ENCODE data around the gene GMCL2. TPM values are rescaled to one million over a fixed set of nuclear protein-coding genes. Genes with fewer than 3 reads are reported as not detected.
A peak's percentile ranks its signal among the peaks of the same experiment; 100 is the strongest.

The GMCL2 gene
- total and polyA plus RNA-seq, 2 experiments from 2014 or later, result 0.07 TPM; not detected in 1

DNA sequence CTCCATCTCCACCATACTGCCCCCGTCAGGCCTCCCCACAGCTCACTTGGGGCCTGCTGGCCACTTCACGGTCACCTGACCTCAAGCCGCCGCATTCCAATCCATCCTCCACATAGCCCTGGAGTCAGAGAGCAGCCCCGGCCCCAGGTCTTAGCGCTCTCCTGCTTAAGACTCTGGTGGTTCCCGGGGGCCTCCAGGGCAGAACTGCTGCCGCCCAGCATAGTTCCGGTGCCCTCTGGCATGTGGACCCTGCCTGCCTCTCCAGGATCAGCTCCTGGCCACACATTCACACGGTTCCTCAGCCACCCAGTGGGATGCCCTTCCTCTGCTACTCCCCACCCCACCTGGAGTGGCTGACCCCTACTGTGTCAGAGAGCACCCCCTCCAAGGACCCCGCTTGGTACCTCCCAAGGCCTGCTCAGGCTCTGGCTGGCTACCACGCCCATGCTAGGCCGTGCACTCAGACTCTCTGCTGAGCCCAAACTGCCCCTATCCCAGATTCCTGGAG is 36.7 kb upstream of the GMCL2 start:
- ATAC-seq, result peak; percentile 89
- DNase-seq (ENCODE audit: low spot score), result peak; percentile 85
- H3K27ac ChIP-seq (ENCODE audit: low read depth), result no peak overlapping the region
- no peaks in the 10 kb centered on the region; the same call in 2 of the 3 replicates for H3K9me3 Mint-ChIP-seq
- TF ChIP-seq, protein P1, sequence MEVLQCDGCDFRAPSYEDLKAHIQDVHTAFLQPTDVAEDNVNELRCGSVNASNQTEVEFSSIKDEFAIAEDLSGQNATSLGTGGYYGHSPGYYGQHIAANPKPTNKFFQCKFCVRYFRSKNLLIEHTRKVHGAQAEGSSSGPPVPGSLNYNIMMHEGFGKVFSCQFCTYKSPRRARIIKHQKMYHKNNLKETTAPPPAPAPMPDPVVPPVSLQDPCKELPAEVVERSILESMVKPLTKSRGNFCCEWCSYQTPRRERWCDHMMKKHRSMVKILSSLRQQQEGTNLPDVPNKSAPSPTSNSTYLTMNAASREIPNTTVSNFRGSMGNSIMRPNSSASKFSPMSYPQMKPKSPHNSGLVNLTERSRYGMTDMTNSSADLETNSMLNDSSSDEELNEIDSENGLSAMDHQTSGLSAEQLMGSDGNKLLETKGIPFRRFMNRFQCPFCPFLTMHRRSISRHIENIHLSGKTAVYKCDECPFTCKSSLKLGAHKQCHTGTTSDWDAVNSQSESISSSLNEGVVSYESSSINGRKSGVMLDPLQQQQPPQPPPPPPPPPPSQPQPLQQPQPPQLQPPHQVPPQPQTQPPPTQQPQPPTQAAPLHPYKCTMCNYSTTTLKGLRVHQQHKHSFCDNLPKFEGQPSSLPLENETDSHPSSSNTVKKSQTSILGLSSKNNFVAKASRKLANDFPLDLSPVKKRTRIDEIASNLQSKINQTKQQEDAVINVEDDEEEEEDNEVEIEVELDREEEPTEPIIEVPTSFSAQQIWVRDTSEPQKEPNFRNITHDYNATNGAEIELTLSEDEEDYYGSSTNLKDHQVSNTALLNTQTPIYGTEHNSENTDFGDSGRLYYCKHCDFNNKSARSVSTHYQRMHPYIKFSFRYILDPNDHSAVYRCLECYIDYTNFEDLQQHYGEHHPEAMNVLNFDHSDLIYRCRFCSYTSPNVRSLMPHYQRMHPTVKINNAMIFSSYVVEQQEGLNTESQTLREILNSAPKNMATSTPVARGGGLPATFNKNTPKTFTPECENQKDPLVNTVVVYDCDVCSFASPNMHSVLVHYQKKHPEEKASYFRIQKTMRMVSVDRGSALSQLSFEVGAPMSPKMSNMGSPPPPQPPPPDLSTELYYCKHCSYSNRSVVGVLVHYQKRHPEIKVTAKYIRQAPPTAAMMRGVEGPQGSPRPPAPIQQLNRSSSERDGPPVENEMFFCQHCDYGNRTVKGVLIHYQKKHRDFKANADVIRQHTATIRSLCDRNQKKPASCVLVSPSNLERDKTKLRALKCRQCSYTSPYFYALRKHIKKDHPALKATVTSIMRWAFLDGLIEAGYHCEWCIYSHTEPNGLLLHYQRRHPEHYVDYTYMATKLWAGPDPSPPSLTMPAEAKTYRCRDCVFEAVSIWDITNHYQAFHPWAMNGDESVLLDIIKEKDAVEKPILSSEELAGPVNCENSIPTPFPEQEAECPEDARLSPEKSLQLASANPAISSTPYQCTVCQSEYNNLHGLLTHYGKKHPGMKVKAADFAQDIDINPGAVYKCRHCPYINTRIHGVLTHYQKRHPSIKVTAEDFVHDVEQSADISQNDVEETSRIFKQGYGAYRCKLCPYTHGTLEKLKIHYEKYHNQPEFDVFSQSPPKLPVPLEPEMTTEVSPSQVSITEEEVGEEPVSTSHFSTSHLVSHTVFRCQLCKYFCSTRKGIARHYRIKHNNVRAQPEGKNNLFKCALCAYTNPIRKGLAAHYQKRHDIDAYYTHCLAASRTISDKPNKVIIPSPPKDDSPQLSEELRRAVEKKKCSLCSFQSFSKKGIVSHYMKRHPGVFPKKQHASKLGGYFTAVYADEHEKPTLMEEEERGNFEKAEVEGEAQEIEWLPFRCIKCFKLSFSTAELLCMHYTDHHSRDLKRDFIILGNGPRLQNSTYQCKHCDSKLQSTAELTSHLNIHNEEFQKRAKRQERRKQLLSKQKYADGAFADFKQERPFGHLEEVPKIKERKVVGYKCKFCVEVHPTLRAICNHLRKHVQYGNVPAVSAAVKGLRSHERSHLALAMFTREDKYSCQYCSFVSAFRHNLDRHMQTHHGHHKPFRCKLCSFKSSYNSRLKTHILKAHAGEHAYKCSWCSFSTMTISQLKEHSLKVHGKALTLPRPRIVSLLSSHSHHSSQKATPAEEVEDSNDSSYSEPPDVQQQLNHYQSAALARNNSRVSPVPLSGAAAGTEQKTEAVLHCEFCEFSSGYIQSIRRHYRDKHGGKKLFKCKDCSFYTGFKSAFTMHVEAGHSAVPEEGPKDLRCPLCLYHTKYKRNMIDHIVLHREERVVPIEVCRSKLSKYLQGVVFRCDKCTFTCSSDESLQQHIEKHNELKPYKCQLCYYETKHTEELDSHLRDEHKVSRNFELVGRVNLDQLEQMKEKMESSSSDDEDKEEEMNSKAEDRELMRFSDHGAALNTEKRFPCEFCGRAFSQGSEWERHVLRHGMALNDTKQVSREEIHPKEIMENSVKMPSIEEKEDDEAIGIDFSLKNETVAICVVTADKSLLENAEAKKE (CRISPR knock-in tag; IDR thresholded peaks at IDR 0.05), result no peak
- peak in 1 of 2 experiments; percentile 38; a peak in 2 of 4 replicates for TF ChIP-seq CTCF (conservative IDR thresholded peaks at IDR 0.05; ENCODE audit: low read depth in 2 of 2)
- no peaks in the 10 kb centered on the region for H3K27me3 ChIP-seq (ENCODE audit: insufficient read depth)
- 0 out of 3 replicates have a peak overlapping the region, but pooled peaks have one; percentile 23 for H3K4me3 Mint-ChIP-seq
- no peaks in the 10 kb centered on the region for H3F3A ChIP-seq (replicated peaks; ENCODE audit: low read depth)
- peak overlapping the region; percentile 74; the same call in 1 of the 2 replicates for H3K27ac Mint-ChIP-seq
- H3K36me3 ChIP-seq (ENCODE audit: insufficient read depth), result peaks cover 7% of the 10 kb centered on the region
- H3K27me3 Mint-ChIP-seq (ENCODE audit: insufficient read depth, low read depth, poor library complexity), result peaks cover 4% of the 10 kb centered on the region
- H3K4me2 ChIP-seq, result peak overlapping the region; percentile 26; the same call in 1 of the 2 replicates
- no peaks in the 10 kb centered on the region for H3K9me2 ChIP-seq (ENCODE audit: insufficient read depth)
- no peak overlapping the region for H3K4me3 ChIP-seq
- peaks cover 12% of the 10 kb centered on the region; the same call in 1 of the 2 replicates for H4K20me1 ChIP-seq (replicated peaks; ENCODE audit: insufficient read depth)
- H2AFZ ChIP-seq, result no peak overlapping the region
- H3K36me3 Mint-ChIP-seq (ENCODE audit: low read depth), result peaks cover 57% of the 10 kb centered on the region
- peaks cover 15% of the 10 kb centered on the region; the same call in 1 of the 2 replicates for H3K4me1 ChIP-seq (ENCODE audit: insufficient read depth)
- H3K4me1 Mint-ChIP-seq, result peaks cover 18% of the 10 kb centered on the region
- no peaks in the 10 kb centered on the region for H3K79me2 ChIP-seq (replicated peaks; ENCODE audit: insufficient read depth)

All from GM23338 (cell line).